Coronary artery (tissue), 2 donors: ENCODE data around the gene RAB11FIP5.
A peak's percentile ranks its signal among the peaks of the same experiment; 100 is the strongest.
"Not testable (repeated sequence)": the region's sequence is repeated elsewhere in the genome, so short reads cannot be mapped to it uniquely, and the experiment has no call there.

Source experiments
- DNase-seq: peaks from one replicate; pipeline ENCODE4 v3.0.0-alpha.2; 2017; ENCODE audit warnings: low spot score
- H3K27ac ChIP-seq, 2 donors: fragments of 200-600 bp; sonication (generic); one replicate each; pipeline ENCODE4 v1.5.1; 2016 to 2019
- H3K4me3 ChIP-seq: fragments of 200-600 bp; sonication (generic); 2 replicates; pipeline ENCODE4 v1.5.1; 2016; ENCODE audit warnings: mild to moderate bottlenecking, moderate library complexity
- TF ChIP-seq, protein P1 (sequence below): fragments of 200-600 bp; sonication (generic); IDR thresholded peaks from one replicate; pipeline ENCODE4 v1.5.1; 2019; ENCODE audit warnings: antibody characterized with exemption

RAB11FIP5 gene

DNA sequence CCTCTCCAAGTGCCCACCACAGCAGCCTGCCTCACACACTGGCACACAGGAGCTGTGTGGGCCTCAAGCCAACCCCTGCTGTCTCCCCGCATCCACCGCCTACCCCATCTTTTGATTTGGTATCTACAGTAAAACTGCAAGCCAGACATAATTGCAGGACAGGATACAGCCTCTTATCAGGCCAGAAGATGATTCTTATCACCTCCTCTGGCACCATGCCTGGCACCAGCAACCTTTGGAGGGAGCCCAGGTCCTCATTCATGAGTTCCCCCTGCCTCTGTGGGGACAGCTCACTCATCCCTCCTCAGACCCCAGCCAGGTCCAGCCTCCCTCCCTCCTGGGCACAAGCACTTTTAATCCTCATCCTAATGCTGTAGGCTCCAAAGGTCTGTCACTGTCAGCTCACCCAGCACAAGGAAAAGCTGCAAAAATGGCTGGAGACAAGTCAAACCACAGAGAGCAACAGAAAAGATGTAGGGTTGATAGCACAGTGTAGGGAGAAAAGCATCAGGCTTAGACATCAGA, 9.7 kb downstream of the RAB11FIP5 start:
- Histone ChIP-seq H3K27ac (no peak overlapping the region), H3K4me3 (no peak overlapping the region)
- no peak for DNase-seq
- TF ChIP-seq, protein P1, sequence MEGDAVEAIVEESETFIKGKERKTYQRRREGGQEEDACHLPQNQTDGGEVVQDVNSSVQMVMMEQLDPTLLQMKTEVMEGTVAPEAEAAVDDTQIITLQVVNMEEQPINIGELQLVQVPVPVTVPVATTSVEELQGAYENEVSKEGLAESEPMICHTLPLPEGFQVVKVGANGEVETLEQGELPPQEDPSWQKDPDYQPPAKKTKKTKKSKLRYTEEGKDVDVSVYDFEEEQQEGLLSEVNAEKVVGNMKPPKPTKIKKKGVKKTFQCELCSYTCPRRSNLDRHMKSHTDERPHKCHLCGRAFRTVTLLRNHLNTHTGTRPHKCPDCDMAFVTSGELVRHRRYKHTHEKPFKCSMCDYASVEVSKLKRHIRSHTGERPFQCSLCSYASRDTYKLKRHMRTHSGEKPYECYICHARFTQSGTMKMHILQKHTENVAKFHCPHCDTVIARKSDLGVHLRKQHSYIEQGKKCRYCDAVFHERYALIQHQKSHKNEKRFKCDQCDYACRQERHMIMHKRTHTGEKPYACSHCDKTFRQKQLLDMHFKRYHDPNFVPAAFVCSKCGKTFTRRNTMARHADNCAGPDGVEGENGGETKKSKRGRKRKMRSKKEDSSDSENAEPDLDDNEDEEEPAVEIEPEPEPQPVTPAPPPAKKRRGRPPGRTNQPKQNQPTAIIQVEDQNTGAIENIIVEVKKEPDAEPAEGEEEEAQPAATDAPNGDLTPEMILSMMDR: no peak

- TF ChIP-seq, protein P1: no peak
- H3K27ac ChIP-seq: no peak overlapping the region
- H3K4me3 ChIP-seq: no peak overlapping the region
- no peak for DNase-seq
Measured at GRCh38 chr2:73101626-73102256, 11.0 kb downstream of the RAB11FIP5 start.

DNA sequence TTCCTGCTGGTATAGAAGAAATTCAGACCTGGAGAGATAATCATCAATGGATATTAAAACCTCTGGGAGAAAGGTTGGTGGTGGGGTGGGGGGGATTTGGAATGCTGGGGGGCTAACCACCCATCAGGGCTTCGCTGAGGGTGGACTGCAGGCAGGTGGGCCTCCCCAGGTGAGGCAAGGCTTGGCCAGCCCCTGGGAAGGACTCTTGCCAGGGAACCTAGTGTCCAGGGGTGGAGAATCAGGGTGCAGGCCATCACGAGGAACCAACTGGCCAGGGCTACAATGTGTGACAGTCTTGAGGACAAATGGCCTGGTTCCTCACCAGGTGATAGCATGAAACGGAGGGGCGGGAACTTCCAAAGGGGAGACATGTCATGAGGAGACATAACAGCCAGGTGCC, 11.8 kb downstream of the RAB11FIP5 start:
- Histone ChIP-seq H3K27ac (no peak overlapping the region), H3K4me3 (no peak overlapping the region)
- TF ChIP-seq, protein P1: no peak
- no peak for DNase-seq

- Histone ChIP-seq H3K4me3 (no peak overlapping the region), H3K27ac (no peak overlapping the region)
- TF ChIP-seq, protein P1: no peak
- no peak for DNase-seq
Measured at GRCh38 chr2:73099486-73099885, 13.3 kb downstream of the RAB11FIP5 start.

DNA sequence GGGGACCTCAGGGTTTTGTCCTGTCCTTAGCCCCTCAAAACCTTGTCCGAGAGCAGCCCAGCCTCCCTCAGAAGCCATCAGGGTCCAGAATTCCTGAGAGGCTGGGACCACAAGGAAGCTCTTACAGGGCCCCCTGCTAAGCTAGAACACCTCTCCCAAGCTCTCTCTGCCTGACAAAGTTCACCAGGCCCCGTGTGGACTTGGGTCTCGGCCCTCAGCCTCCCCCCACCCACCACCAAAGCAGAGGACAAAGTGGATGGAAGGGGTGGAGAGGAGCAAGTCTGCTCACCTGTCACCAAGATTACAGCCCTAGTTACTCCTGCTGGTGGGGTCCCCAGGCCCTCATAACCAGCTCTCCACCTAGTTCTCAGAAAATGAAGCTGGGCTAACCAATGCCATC, 16.8 kb downstream of the RAB11FIP5 start:
- TF ChIP-seq, protein P1: no peak
- no peak for DNase-seq
- H3K27ac ChIP-seq: no peak overlapping the region

GRCh38 chr2:73093601-73094218, 19.0 kb downstream of the RAB11FIP5 start:
- not testable (repeated sequence) for H3K4me3 ChIP-seq, DNase-seq
- H3K27ac ChIP-seq: peak overlapping the region in 1 of 2 donors; percentile 19

More for the DNA sequence above, 16.8 kb downstream of the RAB11FIP5 start:
- no peak overlapping the region for H3K4me3 ChIP-seq

DNA sequence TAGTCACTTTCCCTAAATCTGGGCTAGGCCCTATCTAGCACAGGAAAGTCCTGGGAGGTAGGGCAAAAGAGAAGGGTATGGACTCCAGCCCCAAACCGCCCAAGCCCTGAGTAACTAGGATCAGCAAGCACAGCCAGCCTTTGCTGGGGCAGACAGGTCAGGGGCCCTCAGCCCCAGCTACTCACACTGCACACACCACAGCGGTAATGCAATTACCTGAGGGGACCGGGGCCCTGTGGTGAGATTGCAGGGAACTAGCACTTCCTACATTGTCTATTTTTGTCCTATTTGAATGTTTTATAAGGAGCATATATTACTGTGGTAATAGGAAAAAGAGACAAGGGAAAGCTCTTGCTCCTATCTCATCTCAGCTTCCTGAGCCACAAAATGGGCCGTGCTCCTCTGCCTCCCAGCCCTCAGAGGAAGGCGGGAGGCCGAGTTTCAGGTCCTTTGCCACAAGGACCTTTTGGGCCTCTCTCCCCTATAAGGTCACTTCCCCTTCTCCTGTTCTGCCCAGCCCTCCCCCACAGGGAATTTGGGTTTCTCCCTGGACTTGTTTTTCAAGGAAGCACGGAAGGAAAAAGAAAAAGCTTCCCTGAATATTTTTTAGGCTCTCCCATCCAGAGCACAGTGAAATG, 20.5 kb downstream of the RAB11FIP5 start:
- DNase-seq: no peak
- peak overlapping the region in 1 of 2 donors; percentile 19 for H3K27ac ChIP-seq
- TF ChIP-seq, protein P1: no peak
- H3K4me3 ChIP-seq: no peak overlapping the region
